ENCODE results near the gene CRCP.

CRCP gene

GRCh38 chr7:66189695-66190503, 75.3 kb downstream of the CRCP start:
- DNase-seq (ENCODE audit: low read depth), result no peak

- no peak for DNase-seq (ENCODE audit: low read depth)
Measured at GRCh38 chr7:66190504-66190857, 75.8 kb downstream of the CRCP start.

- no peak for DNase-seq (ENCODE audit: low read depth)
Measured at GRCh38 chr7:66193146-66193725, 78.6 kb downstream of the CRCP start.

GRCh38 chr7:66198469-66198868, 83.8 kb downstream of the CRCP start:
- DNase-seq (ENCODE audit: low read depth), result no peak

GRCh38 chr7:66198956-66199355, 84.3 kb downstream of the CRCP start:
- DNase-seq (ENCODE audit: low read depth), result no peak

GRCh38 chr7:66202441-66202840, 87.8 kb downstream of the CRCP start:
- DNase-seq (ENCODE audit: low read depth), result no peak
